Astrocyte (in vitro differentiated cells and primary cell): Measurements from ENCODE around the gene RGS4. TPM values are rescaled to one million over a fixed set of nuclear protein-coding genes. Genes with fewer than 3 reads are reported as not detected.

ENCODE experiments used
- DNase-seq: peaks from one replicate; pipeline ENCODE4 v3.0.0-alpha.2; 2010; ENCODE audit warnings: low read depth
- FAIRE-seq: peaks from 2 replicates; lab custom pipeline; 2011; peaks lifted over from hg19 to GRCh38; lab: Jason Lieb, UNC
- H2AFZ ChIP-seq: 2 replicates; pipeline ENCODE4 v1.6.0; 2012; ENCODE audit warnings: low read depth, low read length, inconsistent platforms
- H3K27ac ChIP-seq: 2 replicates; pipeline ENCODE4 v1.5.1; 2011; ENCODE audit warnings: low read depth, low read length, inconsistent platforms
- H3K27me3 ChIP-seq: 2 replicates; pipeline ENCODE4 v1.6.0; 2011; ENCODE audit warnings: low read length, inconsistent platforms; ENCODE audit not compliant: insufficient read depth
- H3K36me3 ChIP-seq: 2 replicates; pipeline ENCODE4 v1.5.1; 2011; ENCODE audit warnings: low read length, inconsistent platforms; ENCODE audit not compliant: insufficient read depth
- H3K4me1 ChIP-seq: 2 replicates; pipeline ENCODE4 v1.5.1; 2011; ENCODE audit warnings: low read length, inconsistent platforms; ENCODE audit not compliant: insufficient read depth
- H3K4me2 ChIP-seq: 2 replicates; pipeline ENCODE4 v1.6.0; 2012; ENCODE audit warnings: low read length, inconsistent platforms
- H3K4me3 ChIP-seq: 2 replicates; pipeline ENCODE4 v1.5.1; 2011; ENCODE audit warnings: low read depth, mild to moderate bottlenecking, low read length, inconsistent platforms; ENCODE audit not compliant: insufficient read depth
- H3K79me2 ChIP-seq: 2 replicates; pipeline ENCODE4 v1.6.0; 2012; ENCODE audit warnings: mild to moderate bottlenecking, low read length, inconsistent platforms; ENCODE audit not compliant: insufficient read depth
- H3K9ac ChIP-seq: 2 replicates; pipeline ENCODE4 v1.6.0; 2012; ENCODE audit warnings: mild to moderate bottlenecking, low read length, inconsistent platforms
- H3K9me3 ChIP-seq: 2 replicates; pipeline ENCODE4 v1.5.1; 2012; ENCODE audit warnings: low read depth, mild to moderate bottlenecking, low read length, inconsistent platforms; ENCODE audit not compliant: insufficient read depth
- H4K20me1 ChIP-seq: 2 replicates; pipeline ENCODE4 v1.6.0; 2012; ENCODE audit warnings: low read length, inconsistent platforms; ENCODE audit not compliant: insufficient read depth
- H3K27ac Mint-ChIP-seq: one replicate; pipeline ENCODE4 v1.8.0; 2021; ENCODE audit warnings: mild to moderate bottlenecking, mixed read lengths; ENCODE audit not compliant: unreplicated experiment
- H3K27me3 Mint-ChIP-seq: one replicate; pipeline ENCODE4 v1.8.0; 2021; ENCODE audit warnings: low read depth, mixed read lengths; ENCODE audit not compliant: unreplicated experiment
- H3K36me3 Mint-ChIP-seq: one replicate; pipeline ENCODE4 v1.8.0; 2021; ENCODE audit warnings: low read depth, mixed read lengths; ENCODE audit not compliant: unreplicated experiment
- H3K4me1 Mint-ChIP-seq: one replicate; pipeline ENCODE4 v1.8.0; 2021; ENCODE audit warnings: low read depth, mixed read lengths; ENCODE audit not compliant: unreplicated experiment
- H3K4me3 Mint-ChIP-seq: one replicate; pipeline ENCODE4 v1.8.0; 2021; ENCODE audit warnings: mild to moderate bottlenecking, moderate library complexity, mixed read lengths; ENCODE audit not compliant: unreplicated experiment
- H3K9me3 Mint-ChIP-seq: one replicate; pipeline ENCODE4 v1.8.0; 2021; ENCODE audit warnings: mild to moderate bottlenecking, mixed read lengths; ENCODE audit not compliant: unreplicated experiment
- CTCF ChIP-seq: IDR thresholded peaks from 2 replicates; pipeline ENCODE4 v1.5.1; 2011; ENCODE audit warnings: low read depth, mild to moderate bottlenecking, inconsistent platforms, low read length, moderate library complexity; ENCODE audit not compliant: insufficient read depth
- EZH2 ChIP-seq: IDR thresholded peaks from 2 replicates; pipeline ENCODE4 v1.6.1; 2012; ENCODE audit warnings: mild to moderate bottlenecking, low read length, inconsistent platforms; ENCODE audit not compliant: insufficient read depth
- total RNA-seq: library from RNA; stranded (reverse); gene quantifications from 2 replicates; pipeline ENCODE4 v1.2.1, GENCODE V29; 2021

Gene RGS4
- total RNA-seq, 1 donor from 2014 or later: 23.8 TPM

- Mint-ChIP-seq H3K36me3 (peaks cover 6% of the 10 kb centered on the region), H3K9me3 (peaks cover 2% of the 10 kb centered on the region), H3K4me3 (no peak overlapping the region), H3K27me3 (no peaks in the 10 kb centered on the region), H3K27ac (no peak overlapping the region), H3K4me1 (peaks cover 7% of the 10 kb centered on the region)
- no peak overlapping the region for H3K9ac ChIP-seq
- H3K4me3 ChIP-seq: no peak overlapping the region
- no peak overlapping the region for H3K27ac ChIP-seq
- DNase-seq (peak; percentile 36), FAIRE-seq (no peak)
- no peak overlapping the region for H2AFZ ChIP-seq
- H3K4me2 ChIP-seq: no peak overlapping the region
- H3K4me1 ChIP-seq: peaks cover 20% of the 10 kb centered on the region
- H3K9me3 ChIP-seq: no peaks in the 10 kb centered on the region
- H3K27me3 ChIP-seq: no peaks in the 10 kb centered on the region
- H3K36me3 ChIP-seq: peaks cover 44% of the 10 kb centered on the region
- H4K20me1 ChIP-seq: peaks cover 26% of the 10 kb centered on the region
- TF ChIP-seq EZH2 (no peak), CTCF (no peak)
- peaks cover 31% of the 10 kb centered on the region for H3K79me2 ChIP-seq
Measured at GRCh38 chr1:163076981-163077761, 8.0 kb downstream of the RGS4 start.

GRCh38 chr1:163082971-163083370, 13.8 kb downstream of the RGS4 start:
- no peak for FAIRE-seq
- TF ChIP-seq CTCF (no peak), EZH2 (no peak)
- Histone ChIP-seq H3K9ac (no peak overlapping the region), H3K4me1 (peaks cover 27% of the 10 kb centered on the region), H3K4me3 (no peak overlapping the region), H3K27me3 (no peaks in the 10 kb centered on the region), H3K79me2 (no peaks in the 10 kb centered on the region), H3K27ac (no peak overlapping the region), H3K36me3 (no peaks in the 10 kb centered on the region), H3K4me2 (no peak overlapping the region), H3K9me3 (no peaks in the 10 kb centered on the region), H4K20me1 (no peaks in the 10 kb centered on the region), H2AFZ (no peak overlapping the region)
- no peak for DNase-seq
- Mint-ChIP-seq H3K27ac (no peak overlapping the region), H3K36me3 (no peaks in the 10 kb centered on the region), H3K4me1 (peaks cover 10% of the 10 kb centered on the region), H3K4me3 (no peak overlapping the region), H3K27me3 (no peaks in the 10 kb centered on the region), H3K9me3 (no peaks in the 10 kb centered on the region)

- Mint-ChIP-seq H3K4me3 (no peak overlapping the region), H3K4me1 (peaks cover 10% of the 10 kb centered on the region), H3K27me3 (no peaks in the 10 kb centered on the region), H3K9me3 (no peaks in the 10 kb centered on the region), H3K36me3 (no peaks in the 10 kb centered on the region), H3K27ac (no peak overlapping the region)
- Histone ChIP-seq H3K36me3 (no peaks in the 10 kb centered on the region), H3K4me1 (peaks cover 27% of the 10 kb centered on the region), H4K20me1 (no peaks in the 10 kb centered on the region), H3K4me2 (peak overlapping the region; percentile 38), H3K79me2 (no peaks in the 10 kb centered on the region), H3K27ac (peak overlapping the region; percentile 52), H2AFZ (no peak overlapping the region), H3K4me3 (no peak overlapping the region), H3K27me3 (no peaks in the 10 kb centered on the region), H3K9ac (peak overlapping the region; percentile 1), H3K9me3 (no peaks in the 10 kb centered on the region)
- DNase-seq (peak; percentile 64), FAIRE-seq (peak; percentile 66)
- TF ChIP-seq CTCF (no peak), EZH2 (no peak)
Measured at GRCh38 chr1:163083690-163084089, 14.5 kb downstream of the RGS4 start.
